HG03060 (cell line): ENCODE measurements around the gene PKN2.
A peak's percentile ranks its signal among the peaks of the same experiment; 100 is the strongest.
"Not testable (repeated sequence)": the region's sequence is repeated elsewhere in the genome, so short reads cannot be mapped to it uniquely, and the experiment has no call there.

ENCODE experiments used
- ATAC-seq: cut with Tn5 transposase; IDR thresholded peaks from one replicate; pipeline ENCODE4 v1.9.1; 2021; ENCODE audit warnings: low read depth, moderate number of reproducible peaks; ENCODE audit not compliant: unreplicated experiment

The PKN2 gene

GRCh38 chr1:88673446-88673845 is 10.6 kb upstream of the PKN2 start:
- no peak for ATAC-seq

GRCh38 chr1:88678405-88678804 is 5.7 kb upstream of the PKN2 start:
- no peak for ATAC-seq

GRCh38 chr1:88680471-88680870 is 3.6 kb upstream of the PKN2 start:
- ATAC-seq, result no peak

- no peak for ATAC-seq
Observed at GRCh38 chr1:88680911-88681622, 3.0 kb upstream of the PKN2 start.

GRCh38 chr1:88684482-88685258 is 597 bp downstream of the PKN2 start:
- peak; percentile 14 for ATAC-seq

- ATAC-seq, result no peak
Observed at GRCh38 chr1:88685259-88685620, 1.2 kb downstream of the PKN2 start.

GRCh38 chr1:88691540-88691939 is 7.5 kb downstream of the PKN2 start:
- ATAC-seq, result no peak

GRCh38 chr1:88695781-88696180 is 11.7 kb downstream of the PKN2 start:
- no peak for ATAC-seq

- ATAC-seq, result no peak
Observed at GRCh38 chr1:88697503-88697902, 13.4 kb downstream of the PKN2 start.

- ATAC-seq, result no peak
Observed at GRCh38 chr1:88698140-88698539, 14.1 kb downstream of the PKN2 start.

- ATAC-seq, result no peak
Observed at GRCh38 chr1:88698764-88699163, 14.7 kb downstream of the PKN2 start.

- no peak for ATAC-seq
Observed at GRCh38 chr1:88700425-88701013, 16.4 kb downstream of the PKN2 start.

- ATAC-seq, result peak; percentile 74
Observed at GRCh38 chr1:88701275-88701674, 17.2 kb downstream of the PKN2 start.

GRCh38 chr1:88701793-88702192 is 17.7 kb downstream of the PKN2 start:
- not testable (repeated sequence) for ATAC-seq

GRCh38 chr1:88708011-88708410 is 23.9 kb downstream of the PKN2 start:
- no peak for ATAC-seq

GRCh38 chr1:88712907-88713306 is 28.8 kb downstream of the PKN2 start:
- ATAC-seq, result not testable (repeated sequence)

- not testable (repeated sequence) for ATAC-seq
Observed at GRCh38 chr1:88716571-88716970, 32.5 kb downstream of the PKN2 start.

- no peak for ATAC-seq
Observed at GRCh38 chr1:88722492-88722891, 38.4 kb downstream of the PKN2 start.

GRCh38 chr1:88726697-88727096 is 42.6 kb downstream of the PKN2 start:
- ATAC-seq, result no peak

- ATAC-seq, result no peak
Observed at GRCh38 chr1:88727205-88727604, 43.1 kb downstream of the PKN2 start.

GRCh38 chr1:88729297-88729696 is 45.2 kb downstream of the PKN2 start:
- no peak for ATAC-seq
